HepG2 (cell line): Measurements from ENCODE around the gene KCNRG. TPM values are rescaled to one million over a fixed set of nuclear protein-coding genes. Genes with fewer than 3 reads are reported as not detected.

ENCODE experiments used
- CC2D1A ChIP-seq: sonication (generic); formaldehyde crosslinking; IDR thresholded peaks from 2 replicates; pipeline ENCODE4 v1.8.1; 2023; ENCODE audit warnings: mild to moderate bottlenecking, missing genetic modification reagents
- ELF1 ChIP-seq: sonication (generic); formaldehyde crosslinking; IDR thresholded peaks from 2 replicates; pipeline ENCODE4 v1.4.0; 2020; ENCODE audit warnings: missing genetic modification reagents
- HNRNPL ChIP-seq: fragments of 200-400 bp; formaldehyde crosslinking; IDR thresholded peaks from 2 replicates; pipeline ENCODE4 v1.6.1; 2017; ENCODE audit warnings: mild to moderate bottlenecking, low read depth, low read length
- JUNB ChIP-seq: sonication (generic); formaldehyde crosslinking; IDR thresholded peaks from 2 replicates; pipeline ENCODE4 v1.8.0; 2022; ENCODE audit warnings: missing genetic modification reagents, mild to moderate bottlenecking, borderline replicate concordance
- MEF2D ChIP-seq: sonication (generic); formaldehyde crosslinking; IDR thresholded peaks from 2 replicates; pipeline ENCODE4 v1.5.1; 2020; ENCODE audit warnings: mild to moderate bottlenecking, missing genetic modification reagents
- PHF5A ChIP-seq: IDR thresholded peaks from one replicate; pipeline ENCODE4 v1.6.1; 2018; ENCODE audit warnings: low read depth, missing genetic modification reagents; ENCODE audit not compliant: unreplicated experiment
- SALL2 ChIP-seq: sonication (generic); formaldehyde crosslinking; IDR thresholded peaks from 2 replicates; pipeline ENCODE4 v1.8.1; 2023; ENCODE audit warnings: mild to moderate bottlenecking, missing genetic modification reagents, inconsistent platforms
- SP5 ChIP-seq: IDR thresholded peaks from 2 replicates; pipeline ENCODE4 v1.6.1; 2016; ENCODE audit warnings: low read depth, borderline replicate concordance
- SRSF4 ChIP-seq: fragments of 200-400 bp; formaldehyde crosslinking; IDR thresholded peaks from one replicate; pipeline ENCODE4 v1.6.1; 2018; ENCODE audit warnings: mild to moderate bottlenecking, low read depth, low read length, moderate library complexity; ENCODE audit not compliant: poor library complexity, severe bottlenecking
- TCF12 ChIP-seq, 2 experiments: fragments of 450-650 bp in 1 of 2; sonication (generic) in 1 of 2; formaldehyde crosslinking in 1 of 2; IDR thresholded peaks; 2 replicates each; pipeline versions ENCODE4 v1.6.1 to v1.8.0; 2017 to 2022; ENCODE audit warnings: antibody characterized with exemption in 1 of 2, mild to moderate bottlenecking in 1 of 2, missing genetic modification reagents in 1 of 2, moderate library complexity in 1 of 2
- TCF7 ChIP-seq: sonication (generic); IDR thresholded peaks from 2 replicates; pipeline ENCODE4 v1.6.1; 2016; ENCODE audit warnings: antibody characterized with exemption, low read depth
- TEAD2 ChIP-seq: sonication (generic); formaldehyde crosslinking; IDR thresholded peaks from 2 replicates; pipeline ENCODE4 v1.9.0; 2021; ENCODE audit warnings: missing genetic modification reagents
- ZBTB42 ChIP-seq: sonication (generic); formaldehyde crosslinking; IDR thresholded peaks from 2 replicates; pipeline ENCODE4 v1.5.0; 2020; ENCODE audit warnings: mild to moderate bottlenecking, missing genetic modification reagents
- ZEB1 ChIP-seq: IDR thresholded peaks from 2 replicates; pipeline ENCODE4 v1.6.1; 2012; ENCODE audit warnings: mild to moderate bottlenecking, low read depth, inconsistent platforms; ENCODE audit not compliant: insufficient replicate concordance
- ZNF44 ChIP-seq: sonication (generic); formaldehyde crosslinking; IDR thresholded peaks from 2 replicates; pipeline ENCODE4 v1.5.1; 2020; ENCODE audit warnings: mild to moderate bottlenecking, missing genetic modification reagents
- ZNF646 ChIP-seq: sonication (generic); formaldehyde crosslinking; IDR thresholded peaks from 2 replicates; pipeline ENCODE4 v1.9.0; 2021; ENCODE audit warnings: mild to moderate bottlenecking, missing genetic modification reagents
- ZNF781 ChIP-seq: sonication (generic); formaldehyde crosslinking; IDR thresholded peaks from 2 replicates; pipeline ENCODE4 v1.5.1; 2020; ENCODE audit warnings: borderline replicate concordance, mild to moderate bottlenecking, missing genetic modification reagents; ENCODE audit errors: not compliant biosample characterization
- ZSCAN21 ChIP-seq: sonication (generic); formaldehyde crosslinking; IDR thresholded peaks from 2 replicates; pipeline ENCODE4 v1.8.0; 2022; ENCODE audit warnings: mild to moderate bottlenecking, missing genetic modification reagents, moderate library complexity, borderline replicate concordance
- polyA plus RNA-seq, 8 experiments: library from polyadenylated mRNA; depleted of rRNA in 3 of 8; stranded (reverse) in 7 of 8; unstranded in 1 of 8; fragments of >200 nt; fragmentation: Illumina TruSeq in 4 of 8; extraction: Trizol in 4 of 8; gene quantifications; 2 replicates each; pipeline versions ENCODE4 v1.2.1 to v1.2.3, GENCODE V29; 2011 to 2016; ENCODE audit warnings: low read depth in 4 of 8, missing spikeins in 1 of 8, mixed read lengths in 1 of 8; ENCODE audit not compliant: insufficient read depth in 1 of 8
- total RNA-seq, 5 experiments: library from RNA; depleted of rRNA; stranded (reverse); fragments of >200 nt; fragmentation: Illumina TruSeq; extraction: Trizol; gene quantifications; 2 replicates each; pipeline ENCODE4 v1.2.3, GENCODE V29; 2016; ENCODE audit warnings: low read depth in 1 of 5

Gene KCNRG
- total and polyA plus RNA-seq, 2 of the 13 experiments (the other 11 are each of a cell fraction or from before 2014, with no cell fraction given), result 1.0 to 1.5 TPM

- TF ChIP-seq ZNF646 (CRISPR knock-in tag), result no peak
- no peak for TF ChIP-seq ZNF781
- no peak for TF ChIP-seq PHF5A
- no peak; the same call in 1 of the 2 replicates for TF ChIP-seq ZSCAN21 (CRISPR knock-in tag)
- TF ChIP-seq TCF12 (IDR thresholded peaks at IDR 0.05), result no peak
- peak; percentile 10; the same call in 1 of the 2 replicates for TF ChIP-seq TCF12 (CRISPR knock-in tag; IDR thresholded peaks at IDR 0.05)
- no peak for TF ChIP-seq TCF7
- 0 out of 2 replicates have a peak, but pooled peaks have one; percentile 57 for TF ChIP-seq HNRNPL
- no peak for TF ChIP-seq MEF2D (CRISPR knock-in tag)
- no peak for TF ChIP-seq TEAD2
- TF ChIP-seq JUNB, result no peak
- no peak for TF ChIP-seq ZBTB42 (CRISPR knock-in tag)
- TF ChIP-seq ZEB1, result peak; percentile 26
- TF ChIP-seq SP5 (CRISPR knock-in tag), result no peak; the same call in 1 of the 2 replicates
- TF ChIP-seq ELF1 (CRISPR knock-in tag), result no peak
- TF ChIP-seq SRSF4, result no peak
- TF ChIP-seq SALL2, result 0 out of 2 replicates have a peak, but pooled peaks have one; percentile 32
- no peak for TF ChIP-seq CC2D1A (CRISPR knock-in tag)
- no peak for TF ChIP-seq ZNF44 (CRISPR knock-in tag)
Measured at GRCh38 chr13:49996951-49997895, 18.0 kb upstream of the KCNRG start, which contains the start of gene TRIM13 (continued).
